ENCODE results near the gene PAFAH1B2. TPM values are rescaled to one million over a fixed set of nuclear protein-coding genes. Genes with fewer than 3 reads are reported as not detected.

The PAFAH1B2 gene
- total RNA-seq, 1 experiment from 2014 or later, result 91.3 TPM

- Histone ChIP-seq H3K4me3 (no peak overlapping the region), H3K9me3 (ENCODE audit: insufficient read depth, low read depth) (no peaks in the 10 kb centered on the region), H3K36me3 (ENCODE audit: low read depth) (peaks cover 63% of the 10 kb centered on the region), H3K9me2 (ENCODE audit: insufficient read depth) (no peaks in the 10 kb centered on the region), H3K27me3 (ENCODE audit: insufficient read depth, low read depth) (no peaks in the 10 kb centered on the region), H3K79me2 (ENCODE audit: low read depth) (peaks cover 80% of the 10 kb centered on the region), H3K4me1 (replicated peaks; ENCODE audit: insufficient read depth) (no peaks in the 10 kb centered on the region), H3K27ac (no peak overlapping the region), H3F3A (ENCODE audit: insufficient read depth, low read depth) (peaks cover 6% of the 10 kb centered on the region), H4K20me1 (ENCODE audit: insufficient read depth) (peaks cover 95% of the 10 kb centered on the region), H2AFZ (no peak overlapping the region), H3K4me2 (no peak overlapping the region)
- BruUV-seq (replicated peaks), result no TSS peak
- no peak for TF ChIP-seq EZH2 (IDR thresholded peaks at IDR 0.05; ENCODE audit: low read depth)
- TF ChIP-seq, protein P1, sequence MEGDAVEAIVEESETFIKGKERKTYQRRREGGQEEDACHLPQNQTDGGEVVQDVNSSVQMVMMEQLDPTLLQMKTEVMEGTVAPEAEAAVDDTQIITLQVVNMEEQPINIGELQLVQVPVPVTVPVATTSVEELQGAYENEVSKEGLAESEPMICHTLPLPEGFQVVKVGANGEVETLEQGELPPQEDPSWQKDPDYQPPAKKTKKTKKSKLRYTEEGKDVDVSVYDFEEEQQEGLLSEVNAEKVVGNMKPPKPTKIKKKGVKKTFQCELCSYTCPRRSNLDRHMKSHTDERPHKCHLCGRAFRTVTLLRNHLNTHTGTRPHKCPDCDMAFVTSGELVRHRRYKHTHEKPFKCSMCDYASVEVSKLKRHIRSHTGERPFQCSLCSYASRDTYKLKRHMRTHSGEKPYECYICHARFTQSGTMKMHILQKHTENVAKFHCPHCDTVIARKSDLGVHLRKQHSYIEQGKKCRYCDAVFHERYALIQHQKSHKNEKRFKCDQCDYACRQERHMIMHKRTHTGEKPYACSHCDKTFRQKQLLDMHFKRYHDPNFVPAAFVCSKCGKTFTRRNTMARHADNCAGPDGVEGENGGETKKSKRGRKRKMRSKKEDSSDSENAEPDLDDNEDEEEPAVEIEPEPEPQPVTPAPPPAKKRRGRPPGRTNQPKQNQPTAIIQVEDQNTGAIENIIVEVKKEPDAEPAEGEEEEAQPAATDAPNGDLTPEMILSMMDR (conservative IDR thresholded peaks at IDR 0.05), result no peak
- CTCF ChIA-PET, result interaction anchor here (0.7 kb wide), 1 partner anchor 21 kb away, joined by 3 read pairs; the partner anchor contains the start of gene SIDT2
- no peak for DNase-seq
- POLR2A ChIA-PET (ENCODE audit: unreplicated experiment), result no interaction called here
- intact Hi-C loops (cut with micrococcal nuclease; ENCODE audit: unreplicated experiment), result no loop called here
Measured at GRCh38 chr11:117157507-117157906, 13.4 kb downstream of the PAFAH1B2 start.

- H2AFZ ChIP-seq, result no peak overlapping the region
- DNase-seq, result no peak
- ChIA-PET POLR2A (ENCODE audit: unreplicated experiment) (interaction anchor here (0.6 kb wide), 1 partner anchor 1158 kb away, joined by 3 read pairs; no protein-coding TSS in a partner anchor), CTCF (no interaction called here)
- H3K4me3 ChIP-seq, result no peak overlapping the region
- H3K79me2 ChIP-seq (ENCODE audit: low read depth), result peaks cover 56% of the 10 kb centered on the region
- H4K20me1 ChIP-seq (ENCODE audit: insufficient read depth), result peaks cover 84% of the 10 kb centered on the region
- intact Hi-C loops (cut with micrococcal nuclease; ENCODE audit: unreplicated experiment), result no loop called here
- no peaks in the 10 kb centered on the region for H3K4me1 ChIP-seq (replicated peaks; ENCODE audit: insufficient read depth)
- no peaks in the 10 kb centered on the region for H3K9me3 ChIP-seq (ENCODE audit: insufficient read depth, low read depth)
- no peak for TF ChIP-seq EZH2 (IDR thresholded peaks at IDR 0.05; ENCODE audit: low read depth)
- TF ChIP-seq, protein P1 (conservative IDR thresholded peaks at IDR 0.05), result no peak
- no peaks in the 10 kb centered on the region for H3K27me3 ChIP-seq (ENCODE audit: insufficient read depth, low read depth)
- H3K36me3 ChIP-seq (ENCODE audit: low read depth), result peaks cover 61% of the 10 kb centered on the region
- no peaks in the 10 kb centered on the region for H3K9me2 ChIP-seq (ENCODE audit: insufficient read depth)
- BruUV-seq (replicated peaks), result no TSS peak
- H3K27ac ChIP-seq, result no peak overlapping the region
- H3F3A ChIP-seq (ENCODE audit: insufficient read depth, low read depth), result peaks cover 6% of the 10 kb centered on the region
- H3K4me2 ChIP-seq, result no peak overlapping the region
Measured at GRCh38 chr11:117159892-117160291, 15.8 kb downstream of the PAFAH1B2 start.

- Histone ChIP-seq H4K20me1 (ENCODE audit: insufficient read depth) (peaks cover 84% of the 10 kb centered on the region), H3K36me3 (ENCODE audit: low read depth) (peaks cover 63% of the 10 kb centered on the region), H3K4me2 (no peak overlapping the region), H2AFZ (no peak overlapping the region), H3K79me2 (ENCODE audit: low read depth) (peaks cover 51% of the 10 kb centered on the region), H3K4me3 (no peak overlapping the region), H3K4me1 (replicated peaks; ENCODE audit: insufficient read depth) (no peaks in the 10 kb centered on the region), H3K27me3 (ENCODE audit: insufficient read depth, low read depth) (no peaks in the 10 kb centered on the region), H3K9me3 (ENCODE audit: insufficient read depth, low read depth) (no peaks in the 10 kb centered on the region), H3K9me2 (ENCODE audit: insufficient read depth) (no peaks in the 10 kb centered on the region), H3K27ac (no peak overlapping the region), H3F3A (ENCODE audit: insufficient read depth, low read depth) (peaks cover 11% of the 10 kb centered on the region)
- DNase-seq, result no peak
- ChIA-PET CTCF (no interaction called here), POLR2A (ENCODE audit: unreplicated experiment) (interaction anchor here (0.6 kb wide), 1 partner anchor 1157 kb away, joined by 3 read pairs; no protein-coding TSS in a partner anchor)
- BruUV-seq (replicated peaks), result no TSS peak
- intact Hi-C loops (cut with micrococcal nuclease; ENCODE audit: unreplicated experiment), result no loop called here
- TF ChIP-seq, protein P1 (conservative IDR thresholded peaks at IDR 0.05), result no peak
- TF ChIP-seq EZH2 (IDR thresholded peaks at IDR 0.05; ENCODE audit: low read depth), result no peak
Measured at GRCh38 chr11:117160826-117161225, 16.7 kb downstream of the PAFAH1B2 start.
